Natural killer cell (primary cell): ENCODE data around the gene CXXC5. TPM values are rescaled to one million over a fixed set of nuclear protein-coding genes. Genes with fewer than 3 reads are reported as not detected.

ENCODE experiments used
- ATAC-seq, 3 donors: fragments of 150-1000 bp in 2 of 3; fragments of 200-7000 bp in 1 of 3; cut with Tn5 transposase; 1 replicate in 1 of 3; 2 replicates in 2 of 3; pipeline ENCODE4 v1.10.0; 2021; ENCODE audit warnings: mild to moderate bottlenecking in 2 of 3, moderate library complexity in 2 of 3
- DNase-seq, 2 donors: peaks; one replicate each; pipeline versions ENCODE4 v3.0.0 to v3.0.0-alpha.2; 2013 to 2021; ENCODE audit warnings: mixed read lengths in 1 of 2
- H3K27ac ChIP-seq: one replicate; pipeline ENCODE4 v1.5.1; 2013; ENCODE audit warnings: mild to moderate bottlenecking, low read length
- H3K27me3 ChIP-seq: one replicate; pipeline ENCODE4 v1.6.1; 2013; ENCODE audit warnings: low read length; ENCODE audit not compliant: control insufficient read depth, insufficient read depth
- H3K36me3 ChIP-seq: one replicate; pipeline ENCODE4 v1.6.1; 2013; ENCODE audit warnings: low read length; ENCODE audit not compliant: control insufficient read depth, insufficient read depth
- H3K4me1 ChIP-seq: one replicate; pipeline ENCODE4 v1.6.1; 2013; ENCODE audit warnings: low read length; ENCODE audit not compliant: control insufficient read depth, insufficient read depth
- H3K4me3 ChIP-seq: one replicate; pipeline ENCODE4 v1.5.1; 2013; ENCODE audit warnings: low read length
- H3K9me3 ChIP-seq: one replicate; pipeline ENCODE4 v1.6.1; 2013; ENCODE audit warnings: low read length; ENCODE audit not compliant: control insufficient read depth, insufficient read depth
- H3K27ac Mint-ChIP-seq, 2 donors: one replicate each; pipeline ENCODE4 v1.8.0; 2022; ENCODE audit warnings: mild to moderate bottlenecking in 2 of 2, mixed read lengths in 2 of 2, moderate library complexity in 1 of 2
- H3K27me3 Mint-ChIP-seq, 2 donors: one replicate each; pipeline ENCODE4 v1.8.0; 2022; ENCODE audit warnings: low read depth in 2 of 2, mixed read lengths in 2 of 2
- H3K36me3 Mint-ChIP-seq: one replicate; pipeline ENCODE4 v1.8.0; 2022; ENCODE audit warnings: mixed read lengths
- H3K4me1 Mint-ChIP-seq, 2 donors: one replicate each; pipeline ENCODE4 v1.8.0; 2022; ENCODE audit warnings: mixed read lengths in 2 of 2
- H3K4me3 Mint-ChIP-seq: one replicate; pipeline ENCODE4 v1.8.0; 2022; ENCODE audit warnings: mild to moderate bottlenecking, moderate library complexity, mixed read lengths
- H3K9me3 Mint-ChIP-seq, 2 donors: one replicate each; pipeline ENCODE4 v1.8.0; 2022; ENCODE audit warnings: mixed read lengths in 2 of 2
- CTCF ChIP-seq: fragments of 200-600 bp; IDR thresholded peaks from one replicate; pipeline ENCODE4 v1.8.0; 2022; ENCODE audit warnings: antibody characterized with exemption
- WGBS: methylation state at CpG from one replicate; pipeline ENCODE4 v1.1.7; 2013; ENCODE audit warnings: missing lambda C conversion rate; ENCODE audit not compliant: insufficient coverage; 5-methylcytosine and 5-hydroxymethylcytosine counted together
- intact Hi-C: fragments of 100-400 bp; cut with micrococcal nuclease; formaldehyde crosslinking; loops from one replicate; pipeline ENCODE4 v1.14.2; 2022
- total RNA-seq, 4 donors: library from RNA; stranded (reverse); fragments of 120-200 nt in 1 of 4; gene quantifications; one replicate each; pipeline versions ENCODE4 v1.2.3 to v1.2.4, GENCODE V29; 2013 to 2022

CXXC5 gene
- total RNA-seq, 3 donors from 2014 or later (not counting 1 experiment from before 2014, with no cell fraction given): 75.6 to 124 (median 84.8) TPM

GRCh38 chr5:139636975-139637408 lies 11.2 kb upstream of the CXXC5 start:
- H3K4me1 Mint-ChIP-seq: peaks cover 49 to 55% of the 10 kb centered on the region in 2 donors
- intact Hi-C loops: loop anchor here (1.0 to 10.0 kb wide), 6 partner anchors 10 to 208 kb away; no protein-coding TSS in a partner anchor
- H3K4me1 ChIP-seq: peaks cover 65% of the 10 kb centered on the region
- H3K27me3 ChIP-seq: no peaks in the 10 kb centered on the region
- WGBS: 1% methylated on average over 3 of the region's 6 CpGs
- H3K9me3 Mint-ChIP-seq: no peaks in the 10 kb centered on the region
- no peaks in the 10 kb centered on the region for H3K9me3 ChIP-seq
- peak; percentile 63 to 64 for DNase-seq
- peak overlapping the region; percentile 80 for H3K4me3 Mint-ChIP-seq
- H3K27me3 Mint-ChIP-seq: no peaks in the 10 kb centered on the region
- peaks cover 4% of the 10 kb centered on the region for H3K36me3 ChIP-seq
- H3K27ac ChIP-seq: peak overlapping the region; percentile 91
- peak overlapping the region; percentile 37 for H3K4me3 ChIP-seq
- no peak for TF ChIP-seq CTCF
- peak; percentile 33 to 69 (median 53) for ATAC-seq
- no peaks in the 10 kb centered on the region for H3K36me3 Mint-ChIP-seq
- peak overlapping the region; percentile 98 for H3K27ac Mint-ChIP-seq

GRCh38 chr5:139637438-139638089 lies 10.6 kb upstream of the CXXC5 start:
- intact Hi-C loops: loop anchor here (1.0 to 10.0 kb wide), 5 partner anchors 10 to 207 kb away; no protein-coding TSS in a partner anchor
- peak; percentile 79 to 80 for DNase-seq
- peak overlapping the region; percentile 91 for H3K27ac ChIP-seq
- H3K27me3 ChIP-seq: no peaks in the 10 kb centered on the region
- Mint-ChIP-seq H3K9me3 (no peaks in the 10 kb centered on the region), H3K4me1 (peaks cover 49 to 55% of the 10 kb centered on the region in 2 donors), H3K4me3 (peak overlapping the region; percentile 74), H3K36me3 (no peaks in the 10 kb centered on the region), H3K27ac (peak overlapping the region; percentile 98), H3K27me3 (no peaks in the 10 kb centered on the region)
- WGBS: 2% methylated on average over 60 of the region's 62 CpGs
- no peaks in the 10 kb centered on the region for H3K36me3 ChIP-seq
- peaks cover 65% of the 10 kb centered on the region for H3K4me1 ChIP-seq
- no peak for TF ChIP-seq CTCF
- ATAC-seq: peak; percentile 46 to 74 (median 71)
- H3K4me3 ChIP-seq: peak overlapping the region; percentile 39
- H3K9me3 ChIP-seq: no peaks in the 10 kb centered on the region

GRCh38 chr5:139638090-139638735 lies 9.9 kb upstream of the CXXC5 start:
- DNase-seq (peak; percentile 44 to 54), ATAC-seq (no peak)
- no peaks in the 10 kb centered on the region for H3K36me3 ChIP-seq
- no peaks in the 10 kb centered on the region for H3K27me3 ChIP-seq
- intact Hi-C loops: loop anchor here (10.0 kb wide), 1 partner anchor 207 kb away; no protein-coding TSS in a partner anchor
- peak overlapping the region; percentile 39 for H3K4me3 ChIP-seq
- Mint-ChIP-seq H3K36me3 (no peaks in the 10 kb centered on the region), H3K9me3 (no peaks in the 10 kb centered on the region), H3K27me3 (no peaks in the 10 kb centered on the region), H3K4me3 (peak overlapping the region; percentile 74), H3K4me1 (peaks cover 46 to 52% of the 10 kb centered on the region in 2 donors), H3K27ac (peak overlapping the region; percentile 98)
- peak overlapping the region; percentile 91 for H3K27ac ChIP-seq
- WGBS: 11% methylated on average over 22 of the region's 23 CpGs
- H3K4me1 ChIP-seq: peaks cover 68% of the 10 kb centered on the region
- TF ChIP-seq CTCF: no peak
- H3K9me3 ChIP-seq: no peaks in the 10 kb centered on the region
